ENCODE measurements around the gene LSM12.
"Not testable (repeated sequence)": the region's sequence is repeated elsewhere in the genome, so short reads cannot be mapped to it uniquely, and the experiment has no call there.

GRCh38 chr17:44046893-44047292 lies 19.6 kb downstream of the LSM12 start:
- TF ChIP-seq CTCF, POLR2A (IDR thresholded peaks at IDR 0.05): not testable (repeated sequence)

Measured in thyroid gland (tissue), 4 donors.